GM18867 (cell line): ENCODE measurements around the gene ZDHHC18.
A peak's percentile ranks its signal among the peaks of the same experiment; 100 is the strongest.
"Not testable (repeated sequence)": the region's sequence is repeated elsewhere in the genome, so short reads cannot be mapped to it uniquely, and the experiment has no call there.

ENCODE experiments used
- ATAC-seq: cut with Tn5 transposase; IDR thresholded peaks from one replicate; pipeline ENCODE4 v1.9.1; 2021; ENCODE audit warnings: mild to moderate bottlenecking, moderate library complexity; ENCODE audit not compliant: unreplicated experiment

The ZDHHC18 gene

GRCh38 chr1:26791148-26791547 is 35.3 kb upstream of the ZDHHC18 start:
- ATAC-seq: no peak

GRCh38 chr1:26791626-26792025 is 34.9 kb upstream of the ZDHHC18 start:
- ATAC-seq: no peak

GRCh38 chr1:26792924-26793323 is 33.6 kb upstream of the ZDHHC18 start:
- no peak for ATAC-seq

- no peak for ATAC-seq
Observed at GRCh38 chr1:26794391-26794790, 32.1 kb upstream of the ZDHHC18 start.

- no peak for ATAC-seq
Observed at GRCh38 chr1:26797627-26798026, 28.9 kb upstream of the ZDHHC18 start.

GRCh38 chr1:26799479-26800142 is 26.9 kb upstream of the ZDHHC18 start:
- ATAC-seq: no peak

GRCh38 chr1:26803932-26804331 is 22.6 kb upstream of the ZDHHC18 start:
- ATAC-seq: not testable (repeated sequence)

GRCh38 chr1:26810105-26810504 is 16.4 kb upstream of the ZDHHC18 start:
- not testable (repeated sequence) for ATAC-seq

GRCh38 chr1:26811057-26811456 is 15.4 kb upstream of the ZDHHC18 start:
- no peak for ATAC-seq

GRCh38 chr1:26811708-26812107 is 14.8 kb upstream of the ZDHHC18 start:
- ATAC-seq: no peak

- no peak for ATAC-seq
Observed at GRCh38 chr1:26814377-26814776, 12.1 kb upstream of the ZDHHC18 start.

GRCh38 chr1:26814893-26815292 is 11.6 kb upstream of the ZDHHC18 start:
- ATAC-seq: no peak

- peak; percentile 93 for ATAC-seq
Observed at GRCh38 chr1:26820784-26821269, 5.7 kb upstream of the ZDHHC18 start.

- no peak for ATAC-seq
Observed at GRCh38 chr1:26822737-26823395, 3.6 kb upstream of the ZDHHC18 start.

GRCh38 chr1:26824731-26825130 is 1.8 kb upstream of the ZDHHC18 start:
- ATAC-seq: no peak

GRCh38 chr1:26827106-26827604 is 667 bp downstream of the ZDHHC18 start:
- no peak for ATAC-seq

GRCh38 chr1:26827663-26828062 is 1.2 kb downstream of the ZDHHC18 start:
- no peak for ATAC-seq

- ATAC-seq: no peak
Observed at GRCh38 chr1:26828411-26828991, 2.0 kb downstream of the ZDHHC18 start.

- ATAC-seq: no peak
Observed at GRCh38 chr1:26829184-26829911, 2.9 kb downstream of the ZDHHC18 start.

GRCh38 chr1:26831059-26831458 is 4.6 kb downstream of the ZDHHC18 start:
- no peak for ATAC-seq

- ATAC-seq: no peak
Observed at GRCh38 chr1:26831546-26832248, 5.2 kb downstream of the ZDHHC18 start.
